G401.6 (cell line): Measurements from ENCODE around the gene FBXW4.

ENCODE experiments used
- FAIRE-seq: peaks from 2 replicates; lab custom pipeline; 2012; peaks lifted over from hg19 to GRCh38; lab: Jason Lieb, UNC

FBXW4 gene

DNA sequence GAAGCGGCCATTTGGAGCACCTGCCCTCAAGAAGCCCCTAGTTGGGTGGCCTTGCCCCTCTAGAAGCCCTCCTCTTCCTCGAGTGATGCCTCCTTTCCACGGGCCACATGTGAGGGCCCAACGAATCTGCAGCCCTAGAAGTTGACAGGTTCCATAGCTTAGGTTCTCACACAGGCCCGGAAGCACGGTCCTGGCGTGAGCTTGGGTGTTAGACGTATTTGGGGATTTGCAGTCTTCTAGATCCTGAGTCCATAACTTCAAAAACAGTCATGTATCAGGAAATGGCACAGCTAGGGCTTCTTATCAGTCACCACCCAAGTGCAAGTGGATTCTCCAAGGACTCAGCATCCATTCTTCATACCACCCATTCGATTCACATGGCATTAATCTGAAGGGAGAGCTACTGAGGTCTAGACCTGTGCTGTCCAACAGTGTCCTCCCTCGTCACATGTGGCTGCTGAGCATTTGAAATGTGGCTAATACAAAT is 477 bp upstream of the FBXW4 start:
- no peak for FAIRE-seq

DNA sequence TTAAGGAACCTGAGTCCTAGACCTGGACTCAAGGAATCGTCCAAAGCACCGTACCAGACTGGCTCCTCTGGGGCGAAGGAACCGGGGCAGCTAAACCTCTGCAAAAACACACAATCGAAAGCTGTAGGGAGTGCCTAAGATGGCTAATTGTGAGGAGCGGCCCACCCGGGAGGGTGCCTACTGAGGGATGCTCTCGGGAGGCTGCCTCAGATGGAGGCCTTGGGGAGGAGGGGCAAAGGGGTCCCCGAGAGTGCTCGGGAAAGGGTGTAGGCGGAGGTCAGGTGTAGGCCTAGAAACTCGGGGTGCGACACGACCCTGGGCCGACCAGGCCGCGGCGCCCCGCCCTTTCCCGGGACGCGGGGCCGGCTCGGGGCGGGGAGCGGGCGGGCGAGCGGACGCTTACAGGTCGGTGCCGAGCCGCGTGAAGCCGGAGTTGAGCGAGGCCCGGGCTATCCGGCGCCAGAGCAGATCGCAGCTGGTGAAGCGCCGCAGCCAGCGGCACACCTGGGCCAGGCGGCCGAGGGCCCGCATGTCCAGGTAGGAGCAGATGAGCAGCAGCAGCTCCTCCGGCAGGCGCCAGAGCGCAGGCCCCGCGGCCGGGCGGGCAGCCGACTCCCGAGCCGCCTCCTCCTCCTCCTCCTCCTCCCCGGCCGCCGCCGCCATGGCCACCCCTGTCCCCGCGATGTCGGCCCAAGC is 844 bp downstream of the FBXW4 start:
- FAIRE-seq, result no peak

DNA sequence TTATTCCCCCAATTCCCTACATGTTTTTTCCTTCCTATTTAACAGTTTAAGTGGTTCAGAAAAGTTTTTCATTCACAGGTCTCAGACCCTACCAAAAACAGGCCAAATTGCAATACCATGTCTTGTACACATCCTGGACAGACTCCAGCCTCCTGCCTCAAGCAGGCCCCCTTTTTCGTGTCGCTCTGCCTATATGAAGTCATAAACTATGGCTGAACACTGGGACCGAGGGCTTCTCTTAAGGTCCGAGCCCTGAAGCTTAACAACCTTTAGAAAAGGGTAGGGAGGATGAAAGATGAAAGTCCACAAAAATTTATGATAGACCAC is 1.4 kb downstream of the FBXW4 start:
- FAIRE-seq, result no peak

DNA sequence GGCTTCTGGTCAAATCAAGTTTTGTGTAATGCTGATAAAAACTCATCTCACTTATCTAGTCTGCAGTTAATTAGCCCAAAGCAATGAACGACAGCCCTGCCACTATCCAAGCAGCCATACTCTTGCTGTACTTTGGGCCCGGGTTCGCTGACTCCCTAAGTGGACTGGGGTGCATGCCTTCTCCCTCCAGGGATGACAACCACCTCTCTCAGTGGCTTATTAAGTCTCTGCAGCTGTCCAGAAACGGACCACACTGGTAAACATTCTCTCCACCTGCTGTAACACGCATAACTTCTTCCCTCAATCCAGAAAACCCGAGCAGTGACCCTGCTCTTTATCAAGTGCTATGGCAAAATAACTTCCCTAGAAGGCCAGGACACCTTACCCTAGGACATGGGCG is 3.9 kb downstream of the FBXW4 start:
- FAIRE-seq, result no peak

DNA sequence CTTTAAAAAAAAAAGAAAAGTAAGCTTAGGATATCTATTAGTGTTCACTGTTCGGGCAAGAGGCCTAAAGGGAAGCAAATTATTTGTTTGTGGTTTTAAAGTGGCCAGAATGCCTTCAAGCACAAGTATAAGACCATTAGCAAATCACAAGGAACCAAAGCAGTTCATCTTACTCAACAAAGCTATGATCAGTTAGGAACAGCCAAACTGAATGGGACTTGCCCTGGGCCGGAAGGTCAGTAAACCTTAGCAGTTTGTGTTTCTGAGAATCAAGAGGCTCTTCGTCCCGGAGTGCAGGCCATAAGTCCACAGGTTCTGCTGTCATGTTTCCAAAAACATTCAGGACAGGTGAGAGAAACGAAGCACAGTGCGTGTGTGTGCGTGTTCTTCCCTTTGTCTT is 4.5 kb downstream of the FBXW4 start:
- no peak for FAIRE-seq

DNA sequence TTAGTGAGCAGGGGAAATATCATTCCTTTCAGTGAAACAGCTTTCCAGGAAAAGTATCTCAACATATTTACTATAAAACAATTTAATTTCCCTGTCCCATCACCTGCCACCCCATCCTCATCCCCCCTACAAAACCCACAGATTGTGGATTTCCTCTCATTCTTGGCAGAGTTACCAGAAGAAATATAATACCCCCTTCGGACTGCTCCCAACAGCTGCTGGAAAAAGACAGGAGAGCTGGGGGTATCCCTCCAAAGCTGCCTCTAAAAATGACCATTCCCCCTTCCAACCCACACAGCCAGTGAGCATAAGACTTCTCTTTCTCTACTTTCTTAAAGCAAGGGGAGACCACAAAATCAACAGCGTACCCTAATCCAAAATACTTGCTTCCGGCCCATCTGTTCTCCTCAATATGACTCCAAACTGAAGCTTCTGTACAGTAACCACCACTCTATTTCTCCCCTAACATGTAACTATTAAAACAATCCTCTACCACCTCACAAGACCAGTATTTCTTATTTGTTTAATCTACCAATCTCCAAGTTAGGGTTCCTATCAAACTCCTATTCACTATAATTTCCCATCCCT is 7.8 kb downstream of the FBXW4 start:
- FAIRE-seq, result no peak

DNA sequence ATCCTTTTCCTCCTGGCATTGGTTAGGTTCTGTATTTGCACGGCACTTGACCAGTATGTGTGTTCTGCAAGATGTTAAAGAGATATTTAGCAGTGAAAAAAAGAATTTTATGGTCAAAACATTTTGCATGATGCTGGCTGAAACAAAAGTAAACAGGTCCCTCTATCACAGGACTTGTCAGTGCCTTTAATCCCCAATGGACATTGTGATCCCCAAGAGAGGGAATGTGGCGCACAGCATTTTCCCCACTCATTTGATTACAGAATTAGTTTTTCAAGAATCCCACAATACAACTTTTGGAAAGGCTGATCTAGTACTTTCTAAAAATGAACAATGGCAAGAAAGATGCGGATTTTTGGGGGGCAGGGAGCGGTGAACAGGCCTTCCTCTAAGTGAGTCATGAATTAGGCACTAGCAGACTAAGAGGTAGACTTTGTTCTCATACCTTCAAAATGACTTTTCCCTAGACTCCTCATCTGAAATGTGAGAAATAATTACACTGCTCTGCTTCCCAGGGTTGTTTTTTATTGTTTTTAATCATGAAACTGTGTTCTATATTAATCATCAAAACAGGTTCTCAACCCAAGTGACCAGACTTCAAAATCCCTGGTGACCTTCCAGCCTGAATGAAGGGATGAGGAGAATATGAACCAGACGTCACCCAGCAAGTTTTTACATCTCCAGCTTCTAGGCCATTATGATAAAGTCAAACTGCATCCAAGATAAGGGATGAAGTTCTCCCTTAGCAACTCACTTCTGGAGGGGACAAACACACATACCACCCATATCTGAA is 8.6 kb downstream of the FBXW4 start:
- no peak for FAIRE-seq

DNA sequence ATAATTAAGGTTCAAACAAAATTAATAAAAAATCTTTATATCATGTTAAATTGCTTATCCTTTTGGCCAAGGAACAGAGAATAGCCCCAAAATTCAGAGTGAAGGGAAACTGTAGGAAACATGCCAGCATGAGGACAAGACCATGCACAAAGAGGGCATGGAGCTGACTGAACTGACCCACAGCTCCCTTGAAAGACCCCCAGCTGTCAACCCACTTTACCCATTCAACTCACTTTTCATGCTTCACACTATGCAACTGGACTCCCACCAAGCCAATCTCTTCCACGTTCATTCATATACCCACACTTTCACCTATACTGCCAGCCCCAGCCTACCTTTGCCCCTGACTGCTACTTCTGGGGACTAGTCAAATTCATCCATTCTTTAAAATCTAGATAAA is 10.2 kb downstream of the FBXW4 start:
- no peak for FAIRE-seq

DNA sequence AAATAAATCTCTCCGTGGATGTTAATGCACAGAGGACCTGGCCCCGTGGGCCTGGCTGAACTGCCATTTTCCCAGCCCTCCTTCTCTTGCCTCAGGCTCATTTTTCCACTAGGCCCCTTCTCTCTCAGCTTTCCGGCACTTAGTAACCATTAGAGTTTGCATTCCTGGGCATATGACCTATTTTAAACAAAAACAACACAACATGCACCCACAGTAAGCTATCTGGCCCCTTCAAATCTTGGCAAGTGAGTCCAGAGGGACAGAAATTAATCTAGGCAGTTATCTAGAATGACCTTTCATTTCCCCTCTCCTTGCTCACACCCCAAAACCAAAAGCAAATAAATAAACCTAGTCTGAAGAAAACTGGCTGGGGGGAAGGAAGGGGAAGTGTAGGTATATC is 11.7 kb downstream of the FBXW4 start:
- FAIRE-seq, result no peak

DNA sequence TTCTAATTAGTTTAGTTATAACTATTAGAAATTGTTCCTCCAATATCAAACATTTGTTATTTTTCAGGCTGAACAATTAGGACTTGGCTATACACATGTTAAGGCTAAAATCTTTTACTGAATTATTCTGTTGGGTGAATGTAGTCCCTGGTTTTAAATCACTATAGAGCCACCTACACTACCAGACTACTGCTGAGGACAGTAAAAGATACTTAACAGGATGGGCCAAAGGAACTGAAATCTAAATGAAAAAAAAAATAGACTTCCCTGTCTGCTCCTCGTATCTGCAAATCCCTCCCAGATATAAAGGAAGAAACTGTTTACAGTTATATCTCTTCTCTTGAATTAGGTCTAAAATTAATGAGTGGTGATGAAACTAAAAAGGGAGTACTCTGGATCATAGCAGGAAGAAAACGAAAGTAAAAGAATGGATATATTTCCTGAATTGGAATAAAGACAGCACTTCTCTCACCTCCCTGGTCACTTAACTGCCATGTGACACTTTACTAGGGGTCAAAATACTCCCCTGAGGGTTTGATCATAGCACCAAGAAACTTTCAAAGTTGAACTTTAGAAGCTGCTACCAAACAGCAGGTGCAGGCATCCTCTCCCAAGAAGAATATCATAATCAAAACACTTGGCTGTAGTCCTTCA is 12.7 kb downstream of the FBXW4 start:
- FAIRE-seq, result peak; percentile 40

DNA sequence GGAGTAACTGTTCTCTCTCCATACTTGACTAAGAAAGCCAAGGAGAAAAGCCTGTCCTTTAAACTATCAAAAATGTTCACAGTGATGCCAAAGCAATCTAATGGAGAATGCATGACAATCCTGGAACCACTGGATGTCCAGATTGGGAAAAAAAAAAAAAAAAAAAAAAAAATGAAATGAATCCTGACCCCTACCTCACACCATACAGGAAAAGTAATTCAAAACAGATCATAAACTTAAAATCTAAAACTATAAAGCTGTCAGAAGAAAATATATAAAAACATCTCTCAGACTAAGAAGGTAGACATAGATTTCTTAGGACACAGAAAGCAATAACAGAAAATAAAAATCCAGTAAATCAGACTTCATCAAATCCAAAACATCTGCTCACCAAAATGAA is 18.4 kb downstream of the FBXW4 start:
- FAIRE-seq, result no peak

DNA sequence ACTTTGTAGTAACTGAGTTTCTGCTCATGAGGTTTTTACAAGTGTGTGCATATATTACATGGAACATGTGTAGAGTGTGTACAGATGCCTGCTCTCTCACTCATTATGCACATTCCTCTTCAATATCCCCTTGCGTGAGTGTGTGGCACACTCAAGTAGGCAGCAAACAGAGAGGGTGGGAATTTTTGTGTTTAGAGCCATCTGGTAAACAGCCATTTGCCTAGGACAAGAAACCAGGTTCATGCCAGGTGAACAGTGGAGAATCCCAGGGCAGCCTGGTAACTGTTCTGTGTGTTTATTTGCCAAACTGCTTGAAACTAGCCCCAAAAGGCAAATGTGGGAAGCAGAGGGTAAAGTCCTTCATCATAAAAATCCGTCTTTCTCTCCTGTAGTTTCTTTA is 19.9 kb downstream of the FBXW4 start:
- no peak for FAIRE-seq

DNA sequence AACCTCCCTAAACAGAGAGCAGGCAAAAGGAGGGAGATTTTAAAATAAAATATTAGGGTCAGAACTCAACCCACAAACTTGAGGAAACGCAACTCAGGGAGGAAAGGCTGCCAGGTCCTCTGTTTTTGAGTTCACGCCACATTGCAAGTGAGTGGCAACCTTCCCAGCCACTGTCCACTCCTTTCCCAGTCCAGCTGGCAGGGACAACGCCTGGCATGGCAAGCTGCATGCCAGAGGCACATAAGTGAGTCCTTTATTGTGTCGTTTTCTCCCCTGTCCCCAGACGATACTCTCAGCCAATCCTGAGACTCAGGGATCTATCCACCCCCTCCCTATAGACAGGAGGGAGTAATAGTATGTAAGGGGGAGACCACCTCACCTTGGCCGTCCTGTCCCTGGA is 22.4 kb downstream of the FBXW4 start:
- no peak for FAIRE-seq

DNA sequence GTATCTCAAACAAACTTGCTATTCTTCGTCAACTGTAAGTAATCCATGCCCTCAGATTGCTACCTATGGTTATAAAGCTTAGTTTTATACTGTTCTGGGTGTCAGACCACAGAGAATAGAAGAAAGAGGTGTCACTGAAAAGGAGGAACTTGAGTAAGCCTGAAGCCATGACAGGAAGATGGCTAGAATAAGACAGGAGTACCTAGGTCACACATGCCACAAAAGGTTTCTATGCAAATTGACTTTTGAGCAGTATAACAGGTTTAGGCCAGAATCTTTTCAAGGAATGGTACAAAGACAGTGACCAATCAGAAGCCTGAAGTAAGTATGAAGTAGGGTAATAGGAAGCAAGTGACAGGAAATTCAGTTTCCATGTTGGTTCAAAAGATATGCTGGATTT is 23.5 kb downstream of the FBXW4 start:
- FAIRE-seq, result no peak

DNA sequence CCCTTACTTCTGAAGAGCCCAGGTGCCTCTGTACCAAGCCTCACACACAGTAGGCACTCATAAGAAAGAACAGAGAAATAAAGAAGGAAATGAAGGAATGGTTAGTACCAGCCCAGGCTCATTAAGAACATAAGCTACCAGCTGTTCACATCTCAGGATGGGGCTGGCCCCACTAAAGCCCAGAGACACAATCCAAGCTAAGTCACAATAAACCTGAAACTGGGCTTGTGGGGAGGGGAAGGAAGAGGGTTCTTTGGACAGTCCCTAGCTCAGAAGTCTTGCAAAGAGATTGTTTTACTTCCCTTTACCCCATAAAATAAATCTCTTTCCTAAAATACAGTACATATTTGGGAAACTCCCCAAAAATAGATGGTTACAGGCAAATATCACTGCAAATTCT is 24.3 kb downstream of the FBXW4 start:
- FAIRE-seq, result no peak

DNA sequence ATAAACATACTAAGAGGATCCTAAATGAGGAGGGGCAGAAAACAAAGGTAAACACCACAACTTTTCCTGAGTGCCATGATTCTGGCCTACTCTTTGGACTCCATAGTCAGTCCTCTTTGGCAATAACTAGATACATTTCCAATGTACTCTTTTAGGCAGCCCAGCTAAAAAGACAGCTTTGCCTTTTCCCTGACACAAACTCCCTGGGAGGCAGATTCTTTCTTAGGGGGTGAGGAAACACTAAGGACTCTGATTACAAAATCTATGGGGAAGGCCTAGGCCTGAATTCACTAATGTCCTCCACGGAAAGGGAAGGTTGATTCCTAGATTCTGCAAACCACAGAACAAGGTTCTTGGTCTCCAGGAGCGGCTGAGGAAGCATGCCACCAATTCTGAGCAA is 25.8 kb downstream of the FBXW4 start:
- FAIRE-seq, result no peak

DNA sequence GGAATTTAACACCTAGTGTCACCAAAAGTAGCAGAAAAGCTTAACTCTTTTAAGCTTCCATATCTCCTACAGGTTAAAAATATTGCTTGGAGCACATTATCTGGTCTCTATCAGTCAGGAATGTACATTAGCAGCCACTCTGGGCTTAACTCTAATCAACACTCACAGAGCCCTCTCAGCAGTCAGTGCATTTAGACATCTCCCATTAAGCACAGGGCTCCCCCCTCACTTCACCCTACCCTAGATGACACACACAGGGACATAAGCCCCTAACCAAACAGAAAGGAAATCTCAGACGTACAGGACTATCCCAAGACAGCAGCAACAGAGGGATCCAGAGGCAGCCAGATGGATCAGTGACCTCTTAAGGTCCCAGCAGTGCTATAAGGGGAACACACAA is 26.4 kb downstream of the FBXW4 start:
- no peak for FAIRE-seq

DNA sequence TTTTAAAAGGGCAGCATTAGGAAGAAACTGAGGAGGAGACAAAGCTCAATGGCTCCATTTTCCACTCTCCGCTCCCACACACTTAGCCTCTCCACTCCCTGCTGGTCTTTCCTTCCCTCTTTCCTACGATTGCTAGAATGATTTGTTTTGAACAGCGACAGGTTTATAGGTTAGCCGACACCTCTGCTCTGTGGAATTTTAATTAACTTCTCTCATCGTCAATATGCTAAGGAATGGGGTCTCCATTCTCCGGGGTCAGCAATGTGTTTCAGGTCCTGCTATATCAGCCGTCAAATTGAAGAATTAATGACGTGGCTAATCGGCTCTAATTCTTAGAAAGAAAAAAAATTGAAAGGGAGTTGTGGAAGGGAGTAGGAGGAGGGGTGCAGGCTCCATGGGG is 28.9 kb downstream of the FBXW4 start:
- FAIRE-seq, result no peak

DNA sequence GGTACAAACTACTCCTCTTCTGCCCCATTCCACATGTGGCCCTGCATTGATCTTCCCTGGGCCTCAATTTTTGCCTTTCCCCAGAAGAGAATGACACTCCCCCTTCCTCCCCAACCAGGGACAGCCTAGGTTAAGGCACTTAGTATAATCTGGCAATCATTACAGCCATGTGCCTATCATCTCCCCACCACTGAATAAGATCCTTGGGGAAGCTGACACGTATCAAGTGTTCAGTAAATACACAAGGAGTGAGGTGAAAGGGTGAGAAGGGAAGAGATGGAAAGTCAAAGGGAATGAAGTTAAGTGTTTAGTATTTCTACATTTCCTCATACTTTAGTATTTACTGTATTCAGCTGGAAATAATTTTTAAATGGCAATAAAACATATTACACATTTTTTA is 31.9 kb downstream of the FBXW4 start:
- no peak for FAIRE-seq

DNA sequence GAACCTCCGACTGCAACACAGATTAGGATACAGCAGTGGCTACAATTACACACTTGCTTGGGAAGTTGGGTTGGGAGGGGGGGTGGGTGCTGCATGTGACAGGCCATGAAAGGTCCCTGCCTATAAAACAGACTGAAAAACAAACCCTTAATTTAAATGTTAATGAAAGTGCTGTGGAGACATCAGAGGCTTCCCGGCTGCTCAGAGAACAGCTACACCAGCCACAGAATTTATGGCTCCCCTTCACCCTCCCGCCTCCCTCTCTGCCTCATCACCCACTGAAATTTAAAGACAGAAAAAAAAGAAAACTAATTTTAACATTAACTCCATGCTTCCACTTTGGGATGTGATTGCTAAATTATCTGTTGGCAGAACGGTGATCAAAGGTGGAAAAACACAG is 34.7 kb downstream of the FBXW4 start:
- no peak for FAIRE-seq

DNA sequence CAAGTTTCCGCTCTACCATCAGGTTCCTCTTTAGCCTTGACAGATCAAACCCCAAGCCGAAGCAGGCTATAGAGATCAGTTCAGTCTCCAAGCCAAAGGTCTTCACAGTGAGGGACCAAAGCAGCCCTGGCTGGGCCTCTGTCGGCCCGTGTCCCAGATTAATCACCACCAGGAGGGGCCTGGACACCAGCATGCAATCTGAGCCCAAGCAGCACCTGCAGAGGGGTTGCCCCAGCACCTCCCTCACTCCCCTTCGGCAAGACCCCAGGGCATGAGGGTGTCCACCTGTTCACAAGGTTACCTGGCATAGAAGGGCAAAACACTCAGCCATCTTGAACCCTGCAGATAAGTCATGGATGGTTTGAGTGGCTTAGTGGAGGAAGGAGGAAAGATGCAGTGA is 36.0 kb downstream of the FBXW4 start:
- no peak for FAIRE-seq

DNA sequence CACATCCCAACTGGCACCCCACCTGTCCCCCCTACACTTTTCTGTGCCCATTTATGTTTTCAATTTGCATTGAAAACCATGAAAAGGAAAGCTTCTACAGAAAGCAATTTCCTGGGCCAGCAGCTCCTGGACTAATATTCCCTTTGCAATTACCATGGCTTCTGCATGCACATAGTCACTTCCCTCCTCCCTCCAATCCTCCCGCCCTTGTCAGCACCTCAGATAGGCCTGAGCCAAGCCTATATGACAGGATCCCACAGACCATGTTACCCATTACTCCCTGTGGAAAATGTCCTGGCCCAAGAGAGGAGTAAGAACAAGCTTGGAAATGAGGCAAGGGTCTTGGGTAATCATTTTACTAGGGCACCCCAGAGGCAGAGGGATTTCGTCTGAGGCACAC is 38.1 kb downstream of the FBXW4 start:
- FAIRE-seq, result no peak

DNA sequence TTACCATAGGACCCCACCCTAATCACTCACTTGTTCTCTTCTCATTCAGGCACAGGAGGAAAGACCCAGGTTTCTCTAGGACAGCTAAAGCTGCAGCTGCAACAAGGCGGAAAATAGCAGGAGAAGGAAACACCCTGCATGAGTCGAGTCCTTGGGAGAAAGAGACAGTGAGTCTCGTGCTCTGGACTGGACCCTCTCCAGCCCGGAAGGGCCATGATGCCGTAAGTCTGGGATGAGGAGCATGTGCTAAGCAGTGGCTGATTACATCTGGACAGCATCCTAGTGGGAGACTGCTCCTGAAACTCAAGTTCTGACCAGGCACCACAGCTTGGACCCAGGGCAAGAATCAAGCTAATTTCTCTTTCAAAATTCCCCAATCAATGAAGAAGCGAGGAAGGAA is 39.4 kb downstream of the FBXW4 start:
- FAIRE-seq, result no peak
